HG02981 (cell line): Measurements from ENCODE around the gene EML6.

ENCODE experiments used
- ATAC-seq: cut with Tn5 transposase; IDR thresholded peaks from one replicate; pipeline ENCODE4 v1.9.1; 2021; ENCODE audit warnings: mild to moderate bottlenecking, moderate library complexity; ENCODE audit not compliant: unreplicated experiment

EML6 gene

GRCh38 chr2:55013936-55014335 lies 290.5 kb downstream of the EML6 start:
- no peak for ATAC-seq

- no peak for ATAC-seq
Observed at GRCh38 chr2:55014962-55015939, 291.8 kb downstream of the EML6 start.

GRCh38 chr2:55017428-55017827 lies 294.0 kb downstream of the EML6 start:
- no peak for ATAC-seq

GRCh38 chr2:55017880-55018279 lies 294.4 kb downstream of the EML6 start:
- ATAC-seq, result no peak

DNA sequence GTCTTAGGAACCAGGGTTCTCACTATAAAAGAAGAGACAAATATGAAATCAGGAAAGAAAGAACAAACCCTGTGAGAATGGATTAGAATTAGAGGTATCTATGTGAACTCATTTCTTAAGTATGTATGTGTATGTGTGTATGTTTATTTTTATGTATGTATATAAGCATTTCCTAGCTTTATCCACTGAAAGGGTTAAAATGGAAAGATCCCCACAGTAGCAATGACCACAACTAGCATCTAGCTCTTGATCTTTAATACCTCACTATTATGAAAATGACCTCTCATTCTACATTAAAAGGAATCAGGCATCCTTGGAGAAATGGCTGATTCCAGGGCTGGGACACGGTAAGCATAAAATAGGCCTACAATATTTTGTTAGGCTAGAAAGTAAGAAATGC lies 295.2 kb downstream of the EML6 start:
- ATAC-seq, result no peak

DNA sequence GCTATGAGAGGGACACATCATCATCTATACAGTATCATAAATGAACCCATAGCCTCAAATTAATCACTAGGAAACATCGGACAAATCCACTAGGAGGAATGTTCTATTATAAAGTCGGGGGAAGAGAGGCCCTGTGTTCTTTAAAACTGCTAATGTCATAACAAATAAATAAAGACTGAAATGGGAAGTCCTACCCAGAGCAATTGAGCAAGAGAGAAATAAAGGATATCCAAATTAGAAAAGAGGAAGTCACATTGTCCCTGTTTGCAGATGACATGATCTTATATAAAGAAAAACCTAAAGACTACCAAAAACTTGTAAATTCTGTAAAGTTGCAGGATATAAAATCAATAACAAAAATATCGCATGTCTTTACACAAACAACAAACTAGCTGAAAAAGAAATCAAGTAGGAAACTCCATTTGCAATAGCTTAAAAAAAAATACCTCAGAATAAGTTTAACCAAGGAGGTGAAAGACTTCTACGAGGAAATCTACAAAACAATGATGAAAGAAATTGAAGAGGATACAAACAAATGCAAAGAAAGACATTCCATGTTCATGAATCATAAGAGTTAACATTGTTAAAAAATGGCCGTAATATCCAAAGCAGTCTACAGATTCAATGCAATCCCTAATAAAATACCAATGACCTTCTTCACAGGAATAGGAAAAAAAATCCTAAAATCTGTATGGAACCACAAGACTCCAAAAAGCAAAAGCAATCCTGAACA lies 296.2 kb downstream of the EML6 start:
- ATAC-seq, result no peak
